Measurements from ENCODE around the gene MARK4.

MARK4 gene

GRCh38 chr19:45258862-45259261 lies 7.8 kb downstream of the MARK4 start:
- H3K27me3 ChIP-seq (ENCODE audit: low read length) = no peaks in the 10 kb centered on the region
- no peak overlapping the region for H3K4me2 ChIP-seq (ENCODE audit: low read depth, low read length, poor library complexity, severe bottlenecking)
- no peak overlapping the region for H3K4me3 ChIP-seq (ENCODE audit: insufficient read depth, low read length, poor library complexity, severe bottlenecking)
- no peaks in the 10 kb centered on the region for H3K36me3 ChIP-seq (ENCODE audit: low read length)
- no peak overlapping the region for H3K9ac ChIP-seq (ENCODE audit: low read length)
- H3K9me3 ChIP-seq (ENCODE audit: insufficient read depth, low read length) = no peaks in the 10 kb centered on the region
- H4K20me1 ChIP-seq (ENCODE audit: low read depth, low read length) = no peaks in the 10 kb centered on the region
- no peak overlapping the region for H2AFZ ChIP-seq (ENCODE audit: low read depth, low read length, severe bottlenecking)
- H3K27ac ChIP-seq (ENCODE audit: low read depth, low read length) = no peak overlapping the region
- no peaks in the 10 kb centered on the region for H3K9me2 ChIP-seq (replicated peaks; ENCODE audit: insufficient read depth, low read length)
- no peaks in the 10 kb centered on the region for H3K79me2 ChIP-seq (ENCODE audit: insufficient read depth, low read length)
- no peak for TF ChIP-seq EZH2phosphoT487 (conservative IDR thresholded peaks at IDR 0.05; ENCODE audit: low read length)
- TF ChIP-seq CTCF (IDR thresholded peaks at IDR 0.05; ENCODE audit: insufficient read depth, low read length, poor library complexity, severe bottlenecking) = no peak
- 0 out of 2 replicates have a peak, but pooled peaks cover 6% of the 10 kb centered on the region for H3F3A ChIP-seq (ENCODE audit: insufficient read depth)

- Histone ChIP-seq H3K27me3 (ENCODE audit: low read length) (no peaks in the 10 kb centered on the region), H3K4me2 (ENCODE audit: low read depth, low read length, poor library complexity, severe bottlenecking) (no peak overlapping the region), H3K9me2 (replicated peaks; ENCODE audit: insufficient read depth, low read length) (no peaks in the 10 kb centered on the region), H3K4me3 (ENCODE audit: insufficient read depth, low read length, poor library complexity, severe bottlenecking) (no peak overlapping the region), H3K9me3 (ENCODE audit: insufficient read depth, low read length) (no peaks in the 10 kb centered on the region), H3K36me3 (ENCODE audit: low read length) (no peaks in the 10 kb centered on the region), H3K79me2 (ENCODE audit: insufficient read depth, low read length) (no peaks in the 10 kb centered on the region), H3F3A (ENCODE audit: insufficient read depth) (0 out of 2 replicates have a peak, but pooled peaks cover 6% of the 10 kb centered on the region), H4K20me1 (ENCODE audit: low read depth, low read length) (no peaks in the 10 kb centered on the region), H3K27ac (ENCODE audit: low read depth, low read length) (no peak overlapping the region), H2AFZ (ENCODE audit: low read depth, low read length, severe bottlenecking) (no peak overlapping the region), H3K9ac (ENCODE audit: low read length) (no peak overlapping the region)
- TF ChIP-seq CTCF (IDR thresholded peaks at IDR 0.05; ENCODE audit: insufficient read depth, low read length, poor library complexity, severe bottlenecking) (no peak), EZH2phosphoT487 (conservative IDR thresholded peaks at IDR 0.05; ENCODE audit: low read length) (no peak)
These were observed 11.5 kb downstream of the MARK4 start for GRCh38 chr19:45262570-45262969.

- no peak overlapping the region for H3K4me3 ChIP-seq (ENCODE audit: insufficient read depth, low read length, poor library complexity, severe bottlenecking)
- H3K9ac ChIP-seq (ENCODE audit: low read length) = no peak overlapping the region
- H4K20me1 ChIP-seq (ENCODE audit: low read depth, low read length) = no peaks in the 10 kb centered on the region
- no peaks in the 10 kb centered on the region for H3K9me3 ChIP-seq (ENCODE audit: insufficient read depth, low read length)
- no peak for TF ChIP-seq EZH2phosphoT487 (conservative IDR thresholded peaks at IDR 0.05; ENCODE audit: low read length)
- TF ChIP-seq CTCF (IDR thresholded peaks at IDR 0.05; ENCODE audit: insufficient read depth, low read length, poor library complexity, severe bottlenecking) = no peak
- H2AFZ ChIP-seq (ENCODE audit: low read depth, low read length, severe bottlenecking) = no peak overlapping the region
- H3F3A ChIP-seq (ENCODE audit: insufficient read depth) = 0 out of 2 replicates have a peak, but pooled peaks cover 6% of the 10 kb centered on the region
- no peaks in the 10 kb centered on the region for H3K27me3 ChIP-seq (ENCODE audit: low read length)
- H3K27ac ChIP-seq (ENCODE audit: low read depth, low read length) = no peak overlapping the region
- no peaks in the 10 kb centered on the region for H3K9me2 ChIP-seq (replicated peaks; ENCODE audit: insufficient read depth, low read length)
- H3K36me3 ChIP-seq (ENCODE audit: low read length) = no peaks in the 10 kb centered on the region
- H3K4me2 ChIP-seq (ENCODE audit: low read depth, low read length, poor library complexity, severe bottlenecking) = no peak overlapping the region
- H3K79me2 ChIP-seq (ENCODE audit: insufficient read depth, low read length) = no peaks in the 10 kb centered on the region
These were observed 11.9 kb downstream of the MARK4 start for GRCh38 chr19:45263013-45263412.

Measured in SU-DHL-6 (cell line).